Amygdala (tissue), 56 donors: ENCODE measurements around the gene GAK.
A peak's percentile ranks its signal among the peaks of the same experiment; 100 is the strongest.

Experiments
- DNase-seq, 56 donors: peaks; one replicate each; lab custom pipeline; 2025; lab: John Stamatoyannopoulos, UW

Gene GAK

DNA sequence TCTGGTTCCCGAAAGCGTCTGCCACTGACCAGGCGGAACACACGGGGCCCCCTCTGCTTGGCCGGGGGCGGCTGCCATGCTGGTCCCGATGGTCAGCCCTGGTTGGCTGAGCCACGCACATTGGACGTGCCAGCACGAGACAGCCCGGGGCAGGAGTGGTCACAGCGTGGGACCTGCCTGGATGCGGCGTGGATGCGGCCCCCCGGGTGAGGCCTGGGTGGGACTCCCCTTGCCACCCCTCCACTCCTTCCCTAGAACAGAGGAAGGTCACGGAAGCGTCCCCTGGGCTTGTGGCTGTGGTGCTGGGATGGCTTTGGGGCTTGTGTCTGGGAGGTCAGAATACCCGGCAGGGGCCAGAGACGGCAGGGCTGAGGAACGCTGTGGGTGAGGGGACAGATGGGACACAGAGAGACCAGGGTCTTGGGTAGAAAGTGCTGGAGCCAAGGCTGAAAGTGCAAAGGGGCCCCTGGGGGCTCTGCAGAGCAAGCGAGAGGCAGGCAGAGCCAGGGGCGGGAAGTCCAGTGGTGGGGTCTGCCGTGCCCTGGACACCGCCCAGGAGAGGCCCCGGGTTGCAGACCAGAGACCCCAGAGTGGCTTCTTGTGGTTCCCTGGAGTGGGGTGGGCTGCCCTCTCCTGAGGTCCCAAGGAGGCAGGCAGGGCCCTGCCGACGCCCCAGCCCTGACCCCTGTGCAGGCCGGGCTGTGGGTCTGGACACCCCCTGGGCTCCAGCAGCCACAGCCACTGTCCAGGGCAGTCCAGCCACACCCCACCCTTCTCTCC, 97.6 kb downstream of the GAK start:
- no peak for DNase-seq

DNA sequence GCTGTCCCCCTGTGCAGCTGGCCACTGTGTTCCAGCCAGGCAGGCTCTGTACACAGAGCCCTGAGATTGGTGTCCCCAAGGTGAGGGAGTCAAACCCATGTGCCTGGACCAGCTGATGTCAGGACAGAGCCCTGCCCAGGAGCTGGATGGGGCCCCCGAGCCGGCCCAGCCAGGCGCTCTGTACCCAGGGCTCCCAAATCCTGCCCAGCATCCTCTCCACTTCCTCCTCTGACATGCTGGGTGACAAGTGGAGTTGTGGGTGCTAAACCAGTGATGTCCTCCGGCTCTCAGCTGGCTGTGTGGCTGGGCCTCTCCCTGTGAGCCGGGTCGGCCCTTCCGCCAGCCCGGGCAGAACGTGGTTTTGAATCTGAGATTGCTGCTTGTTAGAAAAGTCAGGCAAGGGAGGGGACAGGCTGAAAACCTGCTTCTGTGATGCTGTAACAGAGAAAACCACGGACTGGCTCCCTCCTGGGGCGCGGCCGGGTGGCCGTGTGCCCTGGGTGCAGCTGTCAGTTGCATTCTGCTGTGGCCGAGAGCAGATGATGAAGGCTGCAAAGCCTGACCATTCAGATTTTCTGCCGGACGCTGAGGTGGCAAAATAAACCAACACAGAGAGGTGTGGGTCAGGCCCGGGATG, 98.3 kb downstream of the GAK start:
- DNase-seq: no peak

DNA sequence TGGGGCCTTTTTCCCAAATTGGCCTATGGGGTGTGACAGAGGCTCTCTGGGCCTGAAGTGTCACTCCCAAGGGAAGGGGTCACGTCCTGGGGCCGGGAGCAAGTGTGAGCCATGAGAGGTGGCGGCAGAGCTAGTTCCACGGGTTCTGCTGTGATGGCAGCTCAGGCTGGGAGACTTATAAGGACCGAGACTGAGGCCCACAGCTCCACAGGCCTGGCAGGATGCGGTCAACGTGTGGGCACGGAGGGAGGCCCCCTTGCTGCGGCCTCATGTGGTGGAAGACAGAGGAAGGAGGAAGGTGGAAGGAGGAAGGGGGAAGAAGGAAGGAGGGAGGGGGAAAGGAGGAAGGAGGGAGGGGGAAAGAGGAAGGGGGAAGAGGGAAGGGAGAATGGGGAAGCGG, 99.0 kb downstream of the GAK start:
- DNase-seq: no peak

DNA sequence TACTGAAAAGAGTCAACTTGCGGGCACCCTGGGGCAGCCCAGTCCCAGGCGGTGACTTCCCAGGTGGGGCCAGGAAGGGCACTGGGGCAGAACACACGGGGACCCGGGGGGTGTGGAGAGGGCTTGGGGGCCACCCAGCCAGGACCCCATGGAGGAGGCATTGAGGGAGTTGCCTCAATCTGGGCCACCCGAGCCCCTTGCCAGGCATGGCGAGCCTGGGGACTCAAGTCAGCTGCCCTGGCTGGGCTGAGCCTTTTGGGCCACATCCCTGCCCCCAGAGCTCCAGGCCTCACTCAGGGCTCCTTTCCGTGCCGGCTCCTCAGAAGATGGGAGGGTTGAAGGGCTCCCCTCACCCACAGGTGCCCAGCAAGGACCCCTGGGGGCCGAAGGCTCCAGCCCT, 99.6 kb downstream of the GAK start:
- DNase-seq: no peak

DNA sequence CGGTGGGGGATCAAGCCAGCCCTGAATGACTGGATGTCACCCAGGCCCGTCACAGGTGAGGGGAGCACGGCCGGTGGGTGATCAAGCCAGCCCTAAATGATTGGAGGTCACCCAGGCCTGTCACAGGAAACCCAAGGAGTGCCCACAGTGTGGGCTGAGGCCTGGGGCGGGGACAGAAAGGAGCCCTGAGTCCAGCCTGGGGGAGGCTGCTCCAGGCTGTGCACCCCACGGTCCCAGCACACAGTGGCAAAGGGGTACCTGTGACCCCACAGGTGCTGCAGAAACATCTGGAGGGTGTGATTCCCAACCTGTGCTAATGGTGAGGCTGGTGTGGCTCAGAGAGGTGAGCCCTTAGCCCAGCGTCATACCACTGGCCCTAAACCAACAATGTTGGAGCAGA, 100.0 kb downstream of the GAK start:
- no peak for DNase-seq

DNA sequence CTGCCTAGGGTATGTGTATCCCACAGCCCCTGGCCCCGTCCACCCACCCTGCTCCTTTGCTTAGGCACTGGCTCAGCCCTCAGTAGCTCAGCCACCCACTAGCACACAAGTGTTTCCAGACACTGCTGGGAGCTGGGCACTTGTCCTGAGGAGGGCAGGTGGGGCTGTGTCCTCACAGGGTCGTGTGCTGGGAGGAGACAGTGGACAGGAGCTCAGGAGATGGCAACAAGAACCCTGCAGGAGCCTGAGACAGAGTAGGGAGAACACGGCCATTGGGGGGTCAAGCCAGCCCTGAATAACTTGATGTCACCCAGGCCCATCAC, 100.7 kb downstream of the GAK start:
- no peak for DNase-seq

DNA sequence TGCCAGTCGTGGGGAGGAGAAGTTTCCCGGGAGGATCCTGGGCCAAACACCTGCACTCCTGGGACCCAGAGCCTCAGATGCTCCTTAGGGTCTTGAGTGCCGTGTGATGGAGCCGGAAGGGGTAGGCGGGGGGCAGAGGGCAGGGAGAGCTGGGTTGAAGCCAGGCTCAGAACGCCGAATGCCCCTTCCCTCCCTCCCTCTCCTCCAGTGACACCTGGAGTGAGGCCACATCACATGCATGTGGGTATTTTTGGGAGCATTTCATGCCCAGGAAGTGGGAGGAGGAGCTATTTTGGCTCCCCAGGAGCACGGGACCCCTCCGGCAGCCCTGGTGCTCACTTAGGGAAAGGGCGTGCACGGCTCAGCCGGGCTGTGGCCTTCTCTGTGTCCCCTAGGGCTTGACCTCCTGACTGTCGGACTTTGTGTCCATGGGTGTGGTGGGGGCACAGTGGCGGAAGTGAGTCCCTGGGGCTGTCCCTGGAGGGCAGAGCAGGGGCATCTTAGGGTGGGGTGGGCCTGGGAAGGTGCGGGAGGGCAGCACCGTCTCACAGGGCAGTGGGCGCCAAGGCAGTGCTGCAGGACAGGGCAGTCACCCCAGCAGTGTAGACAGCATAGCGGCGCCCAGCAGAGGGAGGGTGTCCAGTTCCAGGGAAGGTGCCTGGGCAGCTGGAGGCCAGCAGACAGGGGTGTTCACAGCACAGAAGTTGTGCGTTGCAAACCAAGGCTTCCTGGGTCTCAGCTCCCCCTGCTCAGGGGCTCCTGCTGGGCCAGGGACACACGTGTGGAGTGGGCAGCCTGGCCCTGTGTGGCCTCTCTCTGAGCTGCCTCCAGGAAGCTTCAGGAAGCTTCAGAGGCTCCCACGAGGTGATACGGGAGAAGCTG, 101.3 kb downstream of the GAK start:
- DNase-seq: no peak

DNA sequence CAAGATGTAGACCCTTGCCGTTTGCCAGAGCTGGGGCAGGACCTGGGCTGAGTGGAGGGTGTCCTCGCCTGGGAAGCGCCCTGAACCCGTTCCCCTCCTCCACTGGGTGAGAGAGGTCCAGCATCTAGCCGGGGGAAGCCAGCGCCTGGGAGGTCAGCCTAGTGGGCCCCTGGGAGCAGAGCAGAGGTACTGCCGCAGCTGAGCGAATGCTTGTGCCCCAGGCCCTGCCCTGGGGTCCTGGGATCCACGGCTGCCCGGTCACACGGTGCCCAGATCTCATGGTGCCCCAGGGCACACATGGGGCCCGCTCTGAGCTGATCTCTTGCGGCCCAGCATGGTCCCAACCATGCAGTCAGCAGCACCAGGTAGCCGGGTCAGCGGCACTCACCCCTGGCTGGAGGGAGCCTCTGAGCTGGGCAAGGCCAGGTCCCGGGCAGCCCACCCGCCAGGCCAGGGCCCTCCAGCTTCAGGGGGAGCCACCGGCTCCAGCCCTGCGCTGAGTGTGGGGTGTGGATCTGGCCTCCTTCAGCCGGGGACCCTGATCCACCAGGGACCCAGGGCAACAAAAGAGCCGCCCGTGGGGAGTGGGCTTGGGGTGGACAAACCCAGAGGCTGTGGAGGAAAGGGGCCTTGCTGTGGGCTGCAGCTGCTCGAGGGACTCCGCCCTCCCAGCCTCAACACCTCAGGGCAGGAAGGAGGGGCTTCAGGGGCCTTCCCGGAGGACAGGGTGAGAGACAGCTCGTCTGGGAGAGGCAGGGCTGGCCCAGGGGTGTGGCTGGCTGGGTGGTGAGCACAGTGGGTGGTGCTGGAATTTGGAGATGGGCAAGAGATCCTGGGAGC, 102.1 kb downstream of the GAK start:
- DNase-seq: no peak

DNA sequence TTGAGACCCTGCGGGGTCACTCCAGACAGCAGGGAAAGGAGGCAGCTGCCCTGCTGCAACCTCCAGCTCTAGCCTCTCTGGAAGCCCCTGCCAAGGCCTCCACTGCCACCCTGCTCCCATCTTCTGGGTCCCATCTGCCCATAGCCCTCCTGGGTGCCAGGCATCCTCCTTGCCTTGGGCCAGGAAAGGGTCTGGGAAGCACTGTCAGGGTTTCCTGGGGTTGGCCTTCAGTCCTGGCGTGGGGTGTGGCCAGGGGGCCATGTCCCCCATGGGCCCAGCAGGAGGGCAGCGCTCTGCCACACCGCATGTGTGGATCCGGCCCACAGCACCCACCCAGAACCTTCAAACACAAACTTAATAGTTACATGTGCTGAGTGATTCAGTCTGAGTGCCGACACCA, 102.8 kb downstream of the GAK start:
- no peak for DNase-seq

DNA sequence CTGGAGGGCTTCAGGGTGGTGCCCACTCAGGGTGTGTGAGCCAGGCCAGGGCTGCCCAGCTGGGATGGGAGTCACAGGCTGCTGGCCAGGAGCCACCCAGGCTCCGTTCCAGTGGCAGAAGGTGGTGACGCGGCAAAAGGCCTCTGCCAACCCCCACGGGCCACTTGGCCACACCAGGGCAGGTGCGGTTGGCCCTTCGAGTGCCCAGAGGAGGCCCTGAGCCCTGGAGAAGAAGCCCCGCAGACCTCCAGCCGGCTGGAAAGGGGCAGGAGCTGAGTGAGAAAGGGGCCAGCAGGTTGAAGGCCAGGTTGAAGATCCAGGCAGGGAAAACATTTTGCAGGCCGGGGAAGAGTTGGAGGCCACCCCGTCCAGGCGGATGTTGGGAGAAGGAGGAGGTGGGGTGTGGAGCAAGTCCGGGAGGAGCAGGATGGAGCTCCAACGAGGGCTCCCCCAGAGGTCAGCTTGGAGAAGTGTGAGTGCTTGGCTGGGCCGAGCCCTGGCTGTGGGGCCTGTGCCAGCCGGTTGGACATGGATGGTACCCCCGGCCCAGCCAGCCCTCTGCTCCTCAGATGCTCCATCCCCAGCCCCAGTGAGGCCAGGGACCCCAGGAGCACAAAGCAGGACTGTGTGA, 103.4 kb downstream of the GAK start:
- peak in 1 of 56 donors; percentile 15 for DNase-seq

DNA sequence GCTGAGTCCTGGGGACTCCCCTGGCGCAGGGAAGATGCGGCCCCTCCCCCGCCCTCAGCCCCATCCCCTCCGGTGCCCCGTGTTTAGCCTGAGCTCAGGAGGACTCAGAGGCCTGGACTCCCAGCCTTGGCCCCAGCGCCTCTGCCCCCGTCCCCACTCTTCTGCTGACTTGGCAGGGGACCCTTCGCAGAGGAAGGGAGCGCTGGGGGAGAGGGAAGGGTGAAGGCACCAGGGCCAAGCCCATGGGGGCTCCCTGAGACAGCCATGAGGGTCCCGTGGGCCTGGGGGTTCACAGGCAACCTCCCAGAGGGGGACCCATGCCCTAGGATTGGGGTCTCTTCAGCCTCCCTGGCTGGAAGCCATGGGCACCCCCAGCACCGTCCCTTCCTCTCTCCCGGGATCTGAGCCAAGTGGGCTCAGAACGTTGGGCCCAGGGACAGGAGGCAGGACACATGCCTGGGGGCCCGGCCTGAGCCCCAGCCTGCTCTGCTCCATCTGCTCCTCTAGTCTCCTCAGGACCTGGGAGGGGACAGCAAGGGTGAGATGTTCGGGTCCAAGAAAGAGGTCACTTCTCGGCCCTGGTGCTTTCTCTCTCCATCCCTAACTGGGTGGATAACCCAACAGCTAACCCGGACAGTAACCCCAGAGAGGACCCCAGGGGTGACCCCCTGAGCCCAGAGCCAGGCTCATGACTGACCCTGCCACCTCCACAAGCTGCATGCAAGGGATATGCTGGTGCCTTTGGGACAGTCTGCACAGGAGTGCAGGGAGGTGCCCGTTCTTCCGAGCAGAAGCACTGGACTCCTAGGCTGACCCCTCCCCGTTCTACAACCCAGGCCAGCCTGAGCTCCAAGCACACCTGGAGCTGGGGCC, 104.7 kb downstream of the GAK start:
- no peak for DNase-seq

DNA sequence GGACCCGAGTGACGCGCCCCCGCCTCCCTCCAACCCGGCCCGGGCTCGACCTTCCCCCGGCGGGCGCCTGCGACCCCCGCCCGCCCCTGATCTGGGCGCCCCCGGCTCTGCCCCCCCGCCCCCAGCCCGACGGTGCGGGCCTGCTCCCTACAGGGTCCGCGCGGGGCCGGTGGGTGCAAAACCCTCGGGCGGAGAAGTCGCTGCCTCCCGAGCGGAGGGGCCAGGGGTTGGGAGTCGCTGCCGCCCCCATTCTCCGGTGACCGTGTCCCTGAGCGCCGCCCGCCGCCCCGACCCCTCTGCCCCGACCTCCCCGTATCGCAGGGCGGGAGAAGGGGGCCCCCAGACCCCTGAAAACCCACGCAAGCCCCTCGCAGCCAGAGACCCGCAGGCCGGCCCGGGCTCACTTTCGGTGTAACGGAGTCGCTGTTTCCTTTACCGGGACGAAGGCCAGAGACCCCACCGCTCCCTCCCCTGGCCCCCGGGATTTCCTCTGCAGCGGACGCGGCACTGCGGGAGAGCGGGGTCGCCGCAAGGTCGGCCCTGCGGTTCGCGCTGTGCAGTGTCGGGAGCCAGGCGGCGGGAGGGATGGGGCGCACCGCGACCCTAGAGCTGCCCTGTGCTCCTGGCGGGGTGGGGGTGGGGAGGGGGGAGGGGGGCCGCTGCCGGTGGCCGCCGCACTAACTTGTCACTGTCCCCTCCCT, 105.5 kb downstream of the GAK start:
- DNase-seq: no peak

DNA sequence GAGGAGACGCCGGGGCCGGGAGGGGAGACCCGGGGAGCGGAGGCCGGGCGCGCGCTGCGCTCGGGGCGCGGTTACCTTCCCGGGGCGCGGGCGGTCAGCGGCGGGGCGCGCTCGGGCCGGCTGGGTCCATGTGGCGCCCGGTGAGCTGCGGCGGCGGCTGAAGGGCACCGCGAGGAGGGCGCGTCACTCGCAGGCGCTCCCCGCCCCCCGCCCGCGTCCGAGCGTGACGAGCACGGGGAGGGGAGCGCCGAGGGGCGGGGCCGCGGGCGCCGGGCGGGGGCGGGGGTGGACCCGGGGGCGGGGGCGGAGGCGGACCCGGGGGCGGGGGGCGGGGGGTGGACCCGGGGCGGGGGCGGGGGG, 106.2 kb downstream of the GAK start, which contains the start of gene CPLX1:
CPLX1 (minus strand) TSS at position 159 of the 360 bp plus-strand sequence. CDS start 1,607 bp downstream, outside the sequence.
- DNase-seq: peak in 6 of 56 donors; percentile 16 to 50 (median 30)

DNA sequence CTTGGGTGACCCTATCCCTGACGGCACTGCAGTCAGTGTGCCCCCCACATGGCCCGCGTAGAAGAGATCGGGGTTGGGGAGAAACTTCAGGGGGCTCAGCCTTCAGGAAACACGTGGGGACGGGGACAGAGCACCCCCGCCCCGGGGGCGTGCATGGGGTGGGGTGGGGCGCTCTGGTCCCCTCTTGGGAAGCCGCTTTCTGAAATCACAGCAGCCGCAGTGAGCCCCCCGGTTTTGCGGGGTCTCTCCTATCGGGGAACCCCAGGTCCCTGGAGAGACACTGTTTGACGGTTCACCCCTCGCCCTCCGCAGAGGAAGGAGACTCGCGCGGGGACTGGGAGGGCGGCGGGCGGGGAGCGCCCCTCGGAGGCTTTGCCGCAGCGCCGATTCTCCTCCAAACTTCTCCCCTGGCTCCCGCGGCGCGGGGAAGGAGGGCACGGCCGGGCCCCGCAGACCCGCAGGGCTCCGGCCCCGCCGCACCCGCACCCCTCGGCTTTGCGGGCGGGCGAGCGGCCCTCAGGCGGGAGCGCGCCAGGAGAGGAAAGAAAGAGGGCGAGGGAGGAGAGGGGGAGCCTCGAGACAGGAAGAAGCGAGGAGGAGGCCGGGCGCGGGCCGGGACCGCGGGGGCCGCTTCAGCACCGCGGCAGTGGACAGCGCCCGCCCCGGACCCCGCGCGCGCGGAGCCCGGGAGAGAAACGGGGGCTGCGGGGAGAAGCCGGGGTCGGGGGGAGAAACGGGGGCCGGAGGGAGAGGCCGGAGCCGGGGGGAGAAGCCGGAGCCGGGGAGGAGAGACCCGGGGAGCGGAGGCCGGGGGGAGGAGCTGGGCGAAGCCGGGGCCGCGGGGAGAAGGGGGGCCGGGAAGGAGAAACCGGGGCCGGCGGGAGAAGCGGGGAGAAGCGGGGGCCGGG, 106.8 kb downstream of the GAK start:
- no peak for DNase-seq

DNA sequence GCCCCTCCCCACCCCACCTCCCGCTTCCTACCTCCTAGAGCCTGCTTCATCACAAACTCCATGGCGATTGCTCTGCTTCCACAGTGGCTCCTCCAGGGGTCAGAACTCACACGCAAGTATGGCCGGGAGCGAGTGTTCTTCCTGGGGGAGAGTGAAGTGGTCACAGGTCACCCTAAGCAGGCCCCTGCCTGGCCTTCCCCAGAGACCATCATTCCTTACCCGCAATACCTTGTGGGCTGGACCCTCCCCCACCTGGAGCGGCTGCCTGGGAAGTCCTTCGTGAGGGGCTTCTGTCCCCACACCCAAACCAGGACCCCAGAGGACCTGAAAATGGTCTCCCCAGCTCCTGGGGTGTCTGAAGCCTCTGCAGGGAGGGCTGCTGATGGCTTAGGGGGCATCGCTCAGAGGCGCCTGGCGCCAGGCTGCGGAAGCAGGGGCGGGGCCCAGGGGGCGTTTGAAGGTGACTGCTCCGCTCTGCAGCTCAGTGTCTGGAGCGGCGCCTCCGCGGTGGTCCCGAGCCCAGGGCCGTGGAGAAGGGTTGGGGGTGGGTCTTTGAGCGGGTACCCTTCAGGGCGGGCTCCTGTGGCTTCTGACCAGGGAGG, 107.6 kb downstream of the GAK start:
- no peak for DNase-seq

DNA sequence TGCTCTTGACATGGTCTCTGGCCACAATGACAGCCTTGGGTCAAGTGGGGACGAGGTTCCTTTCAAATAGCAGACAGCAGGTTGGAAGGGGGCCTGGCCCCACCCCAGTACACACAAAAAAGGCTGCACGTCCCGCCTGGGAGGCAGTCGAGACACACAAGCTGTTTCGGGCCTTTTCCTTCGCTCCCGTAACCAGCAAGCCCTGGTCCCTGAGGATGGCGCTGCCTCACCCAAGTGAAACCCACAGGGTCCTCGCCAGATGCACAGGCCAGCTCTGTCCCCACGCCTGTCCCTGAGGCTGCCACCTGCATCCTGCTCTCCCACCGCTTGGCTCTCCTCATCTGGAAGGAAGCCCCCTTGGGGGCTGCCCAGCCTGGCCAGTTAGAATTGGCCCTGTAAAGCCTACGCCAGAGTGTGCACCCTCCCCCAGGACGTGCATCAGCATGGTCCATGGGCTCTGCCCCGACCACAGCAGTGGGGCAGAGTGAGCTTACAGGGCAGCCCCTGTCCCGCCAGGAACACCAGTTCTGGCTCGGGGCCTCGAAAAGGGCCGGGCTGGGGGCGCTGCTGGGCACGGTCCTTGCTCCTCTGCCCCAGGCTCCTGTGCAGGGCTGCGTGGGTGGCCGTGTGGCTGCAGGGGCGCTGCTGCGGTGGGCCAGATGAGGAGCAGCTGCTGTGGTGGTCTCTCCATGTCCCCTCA, 108.2 kb downstream of the GAK start:
- DNase-seq: peak in 1 of 56 donors; percentile 19
